Gastroesophageal sphincter (tissue), 3 donors: Measurements from ENCODE around the gene FHOD3.

Source experiments
- CTCF ChIP-seq, 4 experiments: fragments of 200-600 bp in 2 of 4; fragments of 450-650 bp in 2 of 4; sonication (generic) in 1 of 4; IDR thresholded peaks; one replicate each; pipeline ENCODE4 v1.5.1; 2017 to 2019; ENCODE audit warnings: antibody characterized with exemption in 4 of 4, mild to moderate bottlenecking in 2 of 4, moderate library complexity in 2 of 4
- POLR2A ChIP-seq, 2 donors: fragments of 450-650 bp; IDR thresholded peaks; one replicate each; pipeline ENCODE4 v1.6.1; 2017; ENCODE audit warnings: antibody characterized with exemption in 2 of 2, mild to moderate bottlenecking in 2 of 2, moderate library complexity in 1 of 2

GRCh38 chr18:36813824-36814223, 516.3 kb downstream of the FHOD3 start:
- TF ChIP-seq CTCF (IDR thresholded peaks at IDR 0.05) (no peak), POLR2A (IDR thresholded peaks at IDR 0.05) (no peak)
